ENCODE results near the gene HSD17B13.
A peak's percentile ranks its signal among the peaks of the same experiment; 100 is the strongest.
"Not testable (repeated sequence)": the region's sequence is repeated elsewhere in the genome, so short reads cannot be mapped to it uniquely, and the experiment has no call there.

HSD17B13 gene

GRCh38 chr4:87356832-87357526 is 34.3 kb upstream of the HSD17B13 start:
- no peak for DNase-seq (ENCODE audit: insufficient read length, low spot score)
- no peak for FAIRE-seq
- TF ChIP-seq CTCF (IDR thresholded peaks at IDR 0.05; ENCODE audit: insufficient read depth, missing control alignments): no peak

- TF ChIP-seq CTCF (IDR thresholded peaks at IDR 0.05; ENCODE audit: insufficient read depth, missing control alignments): no peak
- DNase-seq (ENCODE audit: insufficient read length, low spot score) (no peak), FAIRE-seq (no peak)
Observed at GRCh38 chr4:87354168-87355102, 31.8 kb upstream of the HSD17B13 start.

- DNase-seq (ENCODE audit: insufficient read length, low spot score) (no peak), FAIRE-seq (peak; percentile 6)
- peak; percentile 20 for TF ChIP-seq CTCF (IDR thresholded peaks at IDR 0.05; ENCODE audit: insufficient read depth, missing control alignments)
Observed at GRCh38 chr4:87353592-87353991, 30.9 kb upstream of the HSD17B13 start.

GRCh38 chr4:87345139-87345538 is 22.5 kb upstream of the HSD17B13 start:
- DNase-seq (ENCODE audit: insufficient read length, low spot score): no peak
- no peak for FAIRE-seq
- no peak for TF ChIP-seq CTCF (IDR thresholded peaks at IDR 0.05; ENCODE audit: insufficient read depth, missing control alignments)

- no peak for TF ChIP-seq CTCF (IDR thresholded peaks at IDR 0.05; ENCODE audit: insufficient read depth, missing control alignments)
- FAIRE-seq: no peak
- no peak for DNase-seq (ENCODE audit: insufficient read length, low spot score)
Observed at GRCh38 chr4:87342872-87343271, 20.2 kb upstream of the HSD17B13 start.

- not testable (repeated sequence) for FAIRE-seq; DNase-seq (ENCODE audit: insufficient read length, low spot score)
Observed at GRCh38 chr4:87341954-87342635, 19.4 kb upstream of the HSD17B13 start.

GRCh38 chr4:87339440-87339839 is 16.8 kb upstream of the HSD17B13 start:
- DNase-seq (ENCODE audit: insufficient read length, low spot score) (no peak), FAIRE-seq (no peak)
- no peak for TF ChIP-seq CTCF (IDR thresholded peaks at IDR 0.05; ENCODE audit: insufficient read depth, missing control alignments)
